ENCODE results near the gene DENND4A. TPM values are rescaled to one million over a fixed set of nuclear protein-coding genes. Genes with fewer than 3 reads are reported as not detected.

The DENND4A gene
- polyA plus RNA-seq (ENCODE audit: insufficient read length) = 21.8 TPM
- long read RNA-seq, donor 1, partial matches to known transcripts = 0 of 1 reads
- long read RNA-seq, donor 1, other reads (novel, unspliced or antisense) = 0 of 1 reads
- long read RNA-seq, donor 2 = 0 reads
- long read RNA-seq, donor 3 = 0 reads
- long read RNA-seq, donor 4 = 0 reads
- long read RNA-seq, donor 5 = 0 reads
- long read RNA-seq, donor 6 = 0 reads
- long read RNA-seq, donor 7, partial matches to known transcripts = 0 of 2 reads
- long read RNA-seq, donor 7, other reads (novel, unspliced or antisense) = 0 of 2 reads
- long read RNA-seq, donor 8 = 0 reads

DNA sequence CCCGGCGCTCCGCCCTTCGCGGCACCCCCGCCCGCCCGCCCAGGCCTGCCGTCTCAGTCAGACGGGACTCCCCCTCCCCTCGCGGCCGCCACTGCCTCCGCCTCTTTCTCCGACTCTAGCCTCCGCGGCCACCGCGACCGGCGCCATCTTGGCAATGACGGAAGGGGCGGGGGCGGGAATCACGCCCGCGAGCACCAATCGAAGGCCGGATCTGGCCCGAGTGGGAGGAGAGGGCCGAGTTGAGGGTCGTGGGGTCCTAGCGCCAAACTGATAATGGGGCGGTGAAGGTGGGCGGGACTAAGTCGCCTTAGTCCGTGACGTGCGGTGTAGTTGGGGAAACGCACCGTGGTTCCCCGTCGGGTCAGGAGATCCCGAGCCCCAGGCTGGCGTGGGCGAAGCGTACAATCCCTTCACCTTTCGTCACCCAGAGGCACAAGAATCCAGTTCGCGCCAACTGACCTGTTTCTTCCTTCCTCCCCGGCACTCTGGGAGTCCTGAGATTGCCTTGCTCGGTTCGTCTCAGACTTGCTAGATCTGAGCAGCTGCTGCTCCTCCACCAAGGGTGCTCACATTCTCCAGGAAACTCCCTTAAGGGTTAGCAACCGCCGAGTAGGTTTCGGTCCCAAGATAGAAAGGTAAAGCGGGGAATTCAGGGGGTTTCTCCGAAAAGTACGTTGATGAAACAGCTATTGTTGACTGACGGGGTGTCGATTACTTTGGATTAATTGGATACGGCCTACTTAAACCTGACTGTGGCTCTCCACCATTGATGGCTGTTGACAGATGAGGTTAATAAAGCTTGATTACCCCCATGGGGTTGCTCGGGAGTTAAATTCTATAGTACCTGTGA is at the start of gene DENND4A:
Gene DENND4A, minus strand, starts transcription at position 156 of the 850 bp plus-strand sequence. CDS start 35,843 bp downstream, outside the sequence.
- DNase-seq = peak; percentile 98

DNA sequence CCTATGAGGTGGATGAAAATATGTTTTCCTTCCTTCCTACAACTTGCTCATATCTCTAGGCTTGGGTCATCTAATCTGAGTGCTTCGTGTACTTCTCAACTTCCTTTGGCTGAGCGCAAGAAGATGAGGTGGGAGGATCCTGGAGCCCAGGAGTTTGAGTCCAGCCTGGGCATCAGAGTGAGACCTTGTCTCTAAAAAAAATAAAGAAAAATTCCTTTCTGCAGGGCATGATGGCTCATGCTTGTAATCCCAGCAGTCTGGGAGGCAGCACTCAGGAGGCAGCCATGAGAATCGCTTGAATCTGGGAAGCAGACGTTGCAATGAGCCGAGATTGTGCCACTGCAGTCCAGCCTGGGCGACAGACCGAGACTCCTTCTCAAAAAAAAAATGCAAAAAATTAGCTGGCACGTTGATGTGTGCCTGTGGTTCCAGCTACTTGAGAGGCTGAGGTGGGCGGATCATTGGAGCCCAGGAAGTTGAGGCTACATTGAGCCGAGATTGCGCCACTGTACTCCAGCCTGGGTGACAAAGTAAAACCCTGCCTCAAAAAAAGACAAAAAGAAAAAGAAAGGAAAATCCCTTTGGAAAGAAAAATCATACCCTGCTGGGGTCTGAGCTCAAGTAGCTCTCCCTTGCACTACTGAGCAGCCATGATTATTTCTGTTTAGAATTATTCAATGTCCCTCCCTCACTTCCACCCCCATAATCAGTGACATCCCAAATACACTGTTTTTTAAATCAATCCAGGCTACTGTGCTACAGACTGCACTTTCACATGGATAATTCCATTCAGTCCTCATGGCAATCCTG is 49.2 kb upstream of the DENND4A start:
- DNase-seq = no peak

DNA sequence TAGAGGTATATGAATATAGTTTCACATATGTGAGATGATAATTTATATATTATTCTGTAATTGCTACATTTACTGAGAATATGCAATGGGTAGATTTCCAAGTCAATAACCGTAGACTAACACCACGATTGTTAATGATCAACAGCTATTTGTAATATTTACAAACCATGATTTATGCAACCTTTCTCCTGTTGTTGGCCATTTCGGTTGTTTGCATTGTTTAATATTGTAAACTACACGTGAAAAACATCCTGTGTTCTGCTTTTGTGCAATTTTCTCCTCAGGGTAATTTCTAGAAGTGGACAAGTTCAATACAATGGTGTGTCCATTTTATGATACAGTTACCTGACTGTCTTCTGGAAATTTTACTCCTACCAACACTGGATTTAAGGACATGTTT is 47.9 kb upstream of the DENND4A start:
- DNase-seq = no peak

DNA sequence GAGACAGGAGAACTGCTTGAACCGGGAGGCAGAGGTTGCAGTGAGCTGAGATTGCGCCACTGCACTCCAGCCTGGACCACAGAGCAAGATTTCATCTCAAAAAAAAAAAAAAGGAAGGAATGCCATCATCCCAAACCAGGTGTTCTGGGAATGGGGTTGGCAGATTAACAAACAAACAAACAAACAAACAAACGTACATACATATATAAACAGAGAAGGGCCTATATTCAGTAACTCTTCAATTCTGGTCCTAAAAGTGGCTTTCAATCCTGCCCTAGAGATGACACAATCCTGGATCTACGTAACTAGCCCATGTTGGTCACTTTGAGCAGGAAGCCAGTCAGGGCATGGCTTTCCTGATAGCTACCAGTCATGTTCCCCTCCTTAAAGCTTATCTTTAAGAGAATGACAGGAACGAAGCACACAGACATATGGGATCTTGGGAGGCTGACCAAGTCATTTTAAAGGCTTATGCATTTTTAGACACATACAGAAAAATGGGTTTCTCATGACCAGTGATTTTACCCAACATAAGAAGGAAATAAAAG is 47.3 kb upstream of the DENND4A start:
- no peak for DNase-seq

DNA sequence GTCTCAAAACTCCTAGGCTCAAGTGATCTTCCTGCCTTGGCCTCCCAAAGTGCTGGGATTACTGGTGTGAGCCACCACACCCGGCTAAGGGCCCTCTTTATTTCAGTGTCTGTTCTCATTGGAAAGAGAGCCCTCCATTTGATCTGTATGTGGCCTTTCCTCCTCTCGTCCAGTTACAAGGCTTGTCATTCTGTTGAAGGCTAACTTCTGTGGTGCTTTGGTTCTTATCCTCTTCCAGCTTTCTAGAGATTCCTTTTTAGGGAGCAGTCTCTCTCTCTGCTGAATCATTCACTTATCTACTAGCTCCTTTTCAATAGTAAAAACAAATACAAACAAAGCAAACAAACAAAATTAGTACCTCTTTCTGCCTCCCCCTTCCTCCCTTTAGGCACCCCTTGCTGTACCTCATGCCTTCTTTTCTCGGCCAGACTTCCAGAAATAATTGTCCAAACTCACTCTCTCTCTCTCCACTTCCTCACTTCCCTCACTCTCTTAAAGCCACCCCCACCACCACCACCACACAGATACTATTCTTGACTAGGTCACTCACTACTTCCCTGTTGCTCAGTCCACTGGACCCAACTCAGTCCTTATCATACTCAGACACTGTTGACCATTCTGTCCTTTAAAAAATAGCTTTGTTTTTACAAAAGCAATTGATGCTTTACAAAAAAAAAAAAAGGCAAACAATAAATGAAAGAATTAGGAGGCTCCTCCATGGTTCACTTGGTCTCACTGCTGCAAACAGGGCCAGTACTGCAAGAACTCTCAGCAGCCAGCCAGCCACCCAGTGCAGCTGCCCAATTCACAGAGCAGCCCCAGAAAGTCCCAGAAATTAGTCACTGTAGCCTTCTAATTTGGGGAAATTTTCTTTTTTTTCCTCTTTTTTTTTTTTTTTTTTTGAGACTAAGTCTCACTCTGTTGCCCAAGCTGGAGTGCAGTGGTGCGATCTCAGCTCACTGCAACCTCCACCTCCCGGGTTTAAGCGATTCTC is 45.5 kb upstream of the DENND4A start:
- DNase-seq = no peak

DNA sequence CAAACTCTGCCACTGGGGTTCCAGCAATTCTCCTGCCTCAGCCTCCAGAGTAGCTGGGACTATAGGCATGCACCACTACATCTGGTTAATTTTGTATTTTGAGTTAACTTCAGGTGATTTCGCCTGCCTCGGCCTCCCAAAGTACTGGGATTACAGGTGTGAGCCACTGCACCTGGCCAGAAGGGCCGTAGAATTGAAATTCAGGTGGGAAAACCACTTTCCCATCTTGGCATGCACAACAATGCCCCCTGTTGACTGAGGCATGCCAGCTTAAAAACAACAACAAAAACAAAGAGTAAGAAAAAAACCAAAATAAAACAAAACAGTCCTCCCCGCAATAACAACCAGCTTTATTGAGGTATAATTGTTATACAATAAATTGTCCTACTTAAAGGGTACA is 44.6 kb upstream of the DENND4A start:
- DNase-seq = no peak

DNA sequence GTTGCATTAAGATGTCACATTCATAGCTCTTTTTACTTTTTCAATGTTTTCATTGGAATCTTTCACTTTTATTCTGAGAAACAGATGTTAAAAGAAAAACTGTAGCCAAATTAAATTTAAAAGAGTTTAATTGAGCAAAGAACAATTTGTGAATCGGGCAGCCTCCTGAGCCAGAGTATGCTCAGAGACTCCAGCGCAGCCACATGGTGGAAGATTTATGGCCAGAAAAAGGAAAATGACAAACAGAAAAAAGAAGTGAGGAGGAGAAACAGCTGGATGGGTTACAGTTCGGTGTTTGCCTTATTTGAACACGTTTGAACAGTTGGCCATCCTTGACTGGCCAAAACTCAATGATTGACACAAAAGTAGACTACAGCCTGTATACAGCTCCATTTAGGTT is 43.4 kb upstream of the DENND4A start:
- no peak for DNase-seq

DNA sequence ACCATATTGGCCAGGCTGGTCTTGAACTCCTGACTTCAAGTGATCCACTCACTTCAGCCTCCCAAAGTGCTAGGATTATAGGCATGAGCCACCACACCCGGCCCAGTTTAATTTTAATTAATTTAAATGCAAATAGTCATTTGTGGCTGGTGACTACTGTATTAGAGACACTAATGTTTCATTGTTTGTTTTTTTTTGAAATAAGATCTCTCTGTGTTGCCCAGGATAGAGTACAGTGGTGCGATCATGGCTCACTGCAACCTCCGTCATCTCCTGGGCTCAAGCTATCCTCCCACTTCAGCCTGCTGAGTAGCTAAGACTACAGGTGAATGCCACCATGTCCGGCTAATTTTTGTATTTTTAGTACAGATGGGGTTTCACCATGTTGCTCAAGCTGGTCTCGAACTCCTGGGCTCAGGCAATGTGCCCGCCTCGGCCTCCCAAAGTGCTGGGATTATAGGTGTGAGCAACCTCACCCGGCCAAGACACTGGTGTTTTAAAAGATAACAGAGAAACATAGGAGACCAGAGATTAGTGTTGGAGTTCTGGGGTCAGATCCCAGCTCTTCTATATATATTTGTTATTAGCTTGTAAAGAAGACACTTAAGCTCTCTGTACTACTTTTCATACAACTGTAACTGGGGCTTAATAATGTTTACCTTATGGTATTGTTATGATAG is 42.6 kb upstream of the DENND4A start:
- no peak for DNase-seq

DNA sequence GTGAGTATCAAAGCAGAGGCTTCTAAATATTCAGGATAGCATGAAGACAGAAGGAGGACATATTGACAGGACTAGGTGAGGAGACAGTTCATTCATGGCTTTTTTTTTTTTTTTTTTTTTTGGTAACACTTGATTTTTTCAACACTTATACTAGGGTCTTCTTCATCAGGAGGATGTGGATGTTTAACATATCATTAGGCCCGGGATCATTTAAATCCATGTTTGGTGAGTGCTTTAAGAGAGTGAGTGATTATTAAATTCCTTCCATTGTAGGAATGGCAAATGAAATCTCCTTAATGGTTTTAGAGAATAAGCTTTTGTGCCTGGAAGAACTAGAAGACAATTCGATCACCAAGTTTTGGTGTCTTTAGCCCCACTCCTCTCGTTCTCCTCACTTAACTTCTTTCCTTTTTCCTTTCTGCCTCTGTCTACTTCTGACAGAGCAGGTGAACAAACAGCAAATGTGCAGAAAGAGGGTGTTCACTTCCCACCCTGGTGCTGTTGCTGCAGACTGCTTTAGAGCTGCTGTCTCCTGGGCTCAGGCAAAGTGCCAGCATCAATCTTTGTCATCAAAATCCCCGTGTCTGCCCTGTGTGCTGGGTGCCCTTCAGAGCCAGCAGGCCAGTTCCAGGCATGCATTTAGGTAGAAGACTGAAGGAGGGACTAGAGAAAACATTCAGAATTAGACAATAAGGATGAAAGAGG is 41.6 kb upstream of the DENND4A start:
- no peak for DNase-seq

DNA sequence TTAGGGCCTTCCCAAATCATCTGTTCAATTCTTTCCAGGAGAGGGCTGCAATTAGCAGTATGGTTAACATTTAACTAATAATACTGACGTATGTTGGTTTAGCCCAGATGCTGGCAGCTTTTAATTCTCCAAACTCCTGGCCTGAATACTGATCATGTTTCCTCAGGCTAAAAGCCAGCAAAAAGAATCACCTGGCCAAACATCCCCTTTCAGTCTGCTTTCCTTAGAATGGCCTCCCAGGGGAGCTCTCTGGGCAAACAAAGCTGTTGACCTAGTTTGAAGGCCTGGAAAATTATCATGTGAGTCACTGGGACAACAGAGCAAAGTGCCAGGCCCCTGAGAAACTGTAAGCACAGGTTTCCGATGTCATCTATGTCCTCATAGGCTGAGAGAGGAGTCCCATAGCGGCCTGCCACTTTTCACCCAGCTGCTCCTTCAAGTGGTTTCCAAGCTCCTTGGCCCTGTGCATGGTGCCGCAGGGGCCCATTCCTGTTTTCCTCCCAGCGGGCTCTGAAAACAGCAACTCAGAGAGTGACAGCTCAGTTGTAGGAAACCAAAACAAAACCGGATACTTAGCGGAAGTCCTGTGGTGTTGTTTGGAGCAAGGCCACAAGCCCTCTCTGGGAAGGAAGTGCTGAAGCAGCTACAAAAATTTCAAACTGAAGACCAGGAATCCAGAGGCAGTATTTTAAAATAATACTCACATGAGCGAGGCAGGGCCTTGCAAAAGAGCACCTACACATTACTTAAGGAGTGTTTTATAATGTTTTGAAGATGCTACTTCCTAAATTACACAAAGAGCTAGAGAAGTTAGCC is 40.7 kb upstream of the DENND4A start:
- DNase-seq = peak; percentile 82

DNA sequence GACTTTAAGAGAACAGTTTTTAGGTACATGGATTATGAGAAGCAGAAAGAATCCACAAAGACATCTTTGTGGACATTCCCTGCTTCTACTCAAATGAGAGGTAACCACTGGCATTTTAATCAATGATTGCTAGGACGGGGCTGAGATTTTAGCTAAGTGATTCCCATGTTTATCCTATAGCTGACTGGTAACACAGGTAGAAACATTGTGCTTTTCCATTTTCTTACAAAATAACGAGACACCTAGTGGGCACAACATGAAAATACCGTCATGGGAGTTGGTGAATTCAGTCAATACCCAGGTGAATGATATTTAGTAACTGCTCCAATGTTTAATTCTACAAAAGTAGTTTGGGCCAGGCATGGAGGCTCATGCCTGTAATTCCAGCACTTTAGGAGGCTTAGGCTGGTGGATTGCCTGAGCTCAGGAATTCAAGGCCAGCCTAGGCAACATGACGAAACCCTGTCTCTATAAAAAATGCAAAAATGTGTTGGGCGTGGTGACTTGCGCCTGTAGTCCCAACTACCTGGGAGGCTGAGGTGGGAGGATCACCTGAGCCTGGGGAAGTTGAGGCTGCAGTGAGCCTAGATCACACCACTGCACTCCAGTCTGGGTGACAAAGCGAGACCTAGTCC is 37.2 kb upstream of the DENND4A start:
- DNase-seq = no peak

DNA sequence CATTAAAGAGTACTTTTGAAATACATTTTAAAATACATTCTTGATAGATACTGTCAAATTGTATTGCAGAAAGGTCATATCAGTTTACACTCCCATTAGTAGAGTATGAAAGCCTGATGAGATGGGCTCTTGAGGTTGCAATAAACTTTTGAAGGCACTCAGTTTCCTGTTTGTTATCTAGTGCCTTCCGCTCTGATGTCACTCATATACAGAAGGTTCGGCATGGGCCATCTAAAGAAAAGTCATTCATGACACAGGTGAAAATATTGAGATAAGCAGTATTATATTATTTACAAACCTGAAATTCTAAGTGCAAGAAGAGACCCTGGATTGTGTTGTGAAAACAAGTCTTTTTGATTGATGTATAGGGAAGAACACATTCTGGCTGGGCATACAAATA is 36.5 kb upstream of the DENND4A start:
- DNase-seq = no peak

DNA sequence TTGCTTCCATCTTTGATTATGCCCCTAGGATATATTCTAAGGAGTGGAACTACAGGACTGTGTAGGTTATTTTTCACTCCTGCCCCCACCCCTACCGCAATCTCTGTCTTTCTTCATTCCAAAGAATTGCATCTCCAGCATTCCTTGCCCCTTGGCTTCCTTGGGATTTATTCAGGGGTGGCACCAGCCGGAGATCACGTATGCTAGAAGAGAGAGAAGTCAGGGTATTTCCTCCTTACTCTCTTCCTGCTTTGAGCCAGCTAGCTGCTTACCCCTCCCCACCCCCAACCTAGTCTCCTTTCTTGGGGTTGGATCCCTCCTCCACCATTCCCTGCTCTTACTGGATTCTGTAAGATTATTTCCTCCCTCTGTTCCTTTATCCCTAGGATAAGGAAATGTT is 35.0 kb upstream of the DENND4A start:
- no peak for DNase-seq

DNA sequence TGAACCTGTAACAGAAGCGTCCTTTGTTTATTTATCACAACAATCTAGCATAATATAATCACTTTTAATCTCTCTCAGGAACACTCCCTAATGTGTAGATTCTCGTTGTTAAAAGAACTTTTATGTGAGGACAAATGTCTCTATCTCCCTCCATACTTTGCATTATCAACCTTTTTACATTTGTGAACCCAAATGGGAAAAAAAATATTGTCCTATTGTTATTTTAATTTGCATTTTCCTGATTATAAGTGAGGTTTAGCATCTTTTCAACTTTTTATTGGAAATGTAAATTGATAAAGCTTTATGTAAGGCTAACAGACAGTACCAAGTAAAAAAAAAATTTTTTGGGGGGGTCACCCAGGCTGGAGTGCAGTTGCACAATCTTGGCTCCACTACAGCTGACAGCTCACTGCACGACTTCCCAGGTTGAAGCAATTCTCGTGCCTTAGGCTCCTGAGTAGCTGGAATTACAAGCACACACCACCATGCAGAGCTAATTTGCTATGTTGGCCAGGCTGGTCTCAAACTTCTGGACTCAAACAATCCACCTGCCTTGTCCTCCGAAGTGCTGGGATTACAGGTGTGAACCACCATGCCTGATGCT is 33.0 kb upstream of the DENND4A start:
- no peak for DNase-seq

DNA sequence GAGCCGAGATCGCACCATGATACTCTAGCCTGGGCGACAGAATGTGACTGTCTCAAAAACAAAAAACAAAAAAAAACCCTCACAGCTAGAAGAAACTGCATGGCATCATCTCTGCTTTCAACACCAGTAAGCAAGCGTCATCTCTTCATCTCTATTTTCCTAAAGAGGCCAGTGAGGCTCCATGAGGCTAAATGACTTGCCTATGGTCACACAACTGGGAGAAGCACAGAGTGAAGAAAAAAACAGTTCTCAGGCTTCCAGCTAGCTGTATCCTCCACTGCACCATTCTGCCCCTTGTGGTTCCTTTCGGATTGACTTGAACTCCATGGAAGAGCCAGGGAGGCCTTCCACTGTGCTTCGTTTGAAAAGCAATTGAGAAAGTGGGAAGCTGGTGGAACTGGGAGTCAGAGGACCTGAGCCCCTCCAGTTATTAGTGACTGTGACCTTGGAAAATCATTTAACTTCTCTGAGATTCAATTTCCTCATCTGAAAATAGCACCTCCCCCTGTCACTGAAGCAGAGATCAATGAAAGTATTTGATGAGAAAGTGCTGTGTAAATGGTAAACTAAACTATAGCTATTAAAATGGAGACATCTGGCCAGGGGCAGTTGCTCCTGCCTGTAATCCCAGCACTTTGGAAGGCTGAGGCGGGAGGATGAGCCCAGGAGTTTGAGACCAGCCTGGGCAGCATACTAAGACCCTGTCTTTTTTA is 32.1 kb upstream of the DENND4A start:
- DNase-seq = peak; percentile 55

DNA sequence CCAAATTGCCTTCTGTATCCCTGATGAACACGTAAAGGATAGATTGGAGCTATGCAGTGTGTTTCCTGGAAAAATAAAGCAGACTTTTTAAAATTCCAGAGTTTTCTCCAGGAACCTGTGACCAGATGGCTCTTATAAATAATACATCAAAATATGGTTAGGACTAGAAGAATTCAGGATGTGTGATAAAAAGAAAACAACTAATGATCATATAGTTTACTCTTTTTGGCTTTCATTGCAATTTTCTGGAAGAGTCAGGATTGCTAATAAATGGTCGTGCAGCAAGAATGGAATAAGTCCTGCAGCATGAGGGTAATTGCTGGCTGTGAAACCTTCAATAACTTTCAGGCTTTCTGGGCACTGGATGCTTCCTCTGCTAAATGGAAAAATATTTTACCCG is 30.2 kb upstream of the DENND4A start:
- no peak for DNase-seq

DNA sequence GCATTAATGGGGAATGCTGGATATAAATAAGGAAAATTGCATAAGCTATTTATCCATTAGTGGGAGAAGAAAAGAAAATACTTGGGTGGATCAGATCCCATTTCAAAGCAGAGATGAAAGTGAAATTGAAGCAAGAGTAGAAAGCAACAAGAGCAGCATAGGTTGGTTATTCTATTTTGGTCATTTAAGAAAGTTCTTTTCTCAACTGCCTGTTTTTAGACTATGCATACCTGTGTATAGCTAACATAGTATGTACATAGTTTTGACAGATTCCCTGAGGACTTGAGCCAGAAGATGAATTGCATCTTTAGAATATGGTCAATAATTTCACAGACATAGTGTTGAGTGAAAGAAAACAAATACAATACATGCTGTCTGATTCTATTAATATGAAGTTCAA is 29.0 kb upstream of the DENND4A start:
- DNase-seq = no peak
